Upper lobe of left lung (tissue), 6 donors: ENCODE data around the gene RNLS. TPM values are rescaled to one million over a fixed set of nuclear protein-coding genes. Genes with fewer than 3 reads are reported as not detected.
"Not testable (repeated sequence)": the region's sequence is repeated elsewhere in the genome, so short reads cannot be mapped to it uniquely, and the experiment has no call there.

Experiments
- ATAC-seq, 2 donors: fragments of 200-7000 bp; cut with Tn5 transposase; one replicate each; pipeline ENCODE4 v1.9.1; 2022; ENCODE audit warnings: mild to moderate bottlenecking in 2 of 2, moderate library complexity in 2 of 2; ENCODE audit not compliant: low FRiP score in 2 of 2
- DNase-seq, 2 donors: peaks; one replicate each; pipeline ENCODE4 v3.0.0-alpha.2; 2019 to 2020
- H3K27ac ChIP-seq, 4 donors: fragments of 200-600 bp; sonication (generic); one replicate each; pipeline ENCODE4 v1.5.1; 2016 to 2019
- H3K27me3 ChIP-seq, 4 donors: fragments of 200-600 bp; sonication (generic); one replicate each; pipeline ENCODE4 v1.5.1; 2017 to 2019
- H3K36me3 ChIP-seq, 4 donors: fragments of 200-600 bp; sonication (generic); one replicate each; pipeline ENCODE4 v1.5.1; 2016 to 2019
- H3K4me1 ChIP-seq, 4 donors: fragments of 200-600 bp; sonication (generic); one replicate each; pipeline ENCODE4 v1.5.1; 2018 to 2019
- H3K4me3 ChIP-seq, 4 donors: fragments of 200-600 bp; sonication (generic); one replicate each; pipeline ENCODE4 v1.5.1; 2017 to 2019; ENCODE audit warnings: mild to moderate bottlenecking in 2 of 4, moderate library complexity in 1 of 4
- H3K9me3 ChIP-seq, 4 donors: fragments of 200-600 bp; sonication (generic); one replicate each; pipeline ENCODE4 v1.5.1; 2018 to 2019
- CTCF ChIP-seq, 6 experiments: fragments of 450-650 bp in 4 of 6; fragments of 200-600 bp in 2 of 6; sonication (generic) in 2 of 6; IDR thresholded peaks; one replicate each; pipeline ENCODE4 v1.5.1; 2016 to 2019; ENCODE audit warnings: antibody characterized with exemption in 6 of 6
- EP300 ChIP-seq, 4 donors: sonication (generic); formaldehyde crosslinking; IDR thresholded peaks; one replicate each; pipeline ENCODE4 v1.5.1; 2017; ENCODE audit warnings: antibody characterized with exemption in 4 of 4, control low read depth in 2 of 4
- POLR2A ChIP-seq, 4 donors: fragments of 450-650 bp; IDR thresholded peaks; one replicate each; pipeline ENCODE4 v1.5.1; 2016 to 2017; ENCODE audit warnings: antibody characterized with exemption in 4 of 4, mild to moderate bottlenecking in 2 of 4
- POLR2AphosphoS5 ChIP-seq, 2 donors: sonication (generic); formaldehyde crosslinking; IDR thresholded peaks; one replicate each; pipeline ENCODE4 v1.5.1; 2017; ENCODE audit warnings: antibody characterized with exemption in 2 of 2
- WGBS, 2 donors: methylation state at CpG; one replicate each; pipeline ENCODE4 v1.1.5; 2017 to 2018; 5-methylcytosine and 5-hydroxymethylcytosine counted together
- total RNA-seq, 6 donors: library from RNA; depleted of rRNA in 4 of 6; stranded (reverse); fragments of >200 nt in 4 of 6; gene quantifications; one replicate each; pipeline versions ENCODE4 v1.1.0 to v1.2.1, GENCODE V29; 2016 to 2021
- donor health status: DM: no; HTN: no; CAD: no; lungs with moderate emphysema.
- donor health status: DM: no; HTN: yes; CAD: no; lungs with severe emphysema.

RNLS gene
- total RNA-seq, 6 donors from 2014 or later, result 5.0 to 27.1 (median 15.0) TPM

- H3K4me1 ChIP-seq, result peaks cover 0 to 3% (median 0%) of the 10 kb centered on the region in 4 donors
- no peak overlapping the region for H3K4me3 ChIP-seq
- ATAC-seq, result no peak
- H3K27me3 ChIP-seq, result no peaks in the 10 kb centered on the region
- TF ChIP-seq POLR2AphosphoS5 (IDR thresholded peaks at IDR 0.05) (no peak), CTCF (IDR thresholded peaks at IDR 0.05) (no peak), POLR2A (IDR thresholded peaks at IDR 0.05) (no peak), EP300 (IDR thresholded peaks at IDR 0.05) (no peak)
- no peak for DNase-seq
- 67 to 73% methylated on average over 4 of the region's 4 CpGs for WGBS, 2 donors
- H3K36me3 ChIP-seq, result no peaks in the 10 kb centered on the region
- H3K9me3 ChIP-seq, result no peaks in the 10 kb centered on the region
- no peak overlapping the region for H3K27ac ChIP-seq
Observed at GRCh38 chr10:88490231-88490980, 92.7 kb downstream of the RNLS start.

GRCh38 chr10:88489107-88489506, 94.0 kb downstream of the RNLS start:
- WGBS, 2 donors, result 45 to 65% methylated on average over 1 of the region's 1 CpG
- Histone ChIP-seq H3K27me3 (no peaks in the 10 kb centered on the region), H3K27ac (no peak overlapping the region), H3K9me3 (no peaks in the 10 kb centered on the region), H3K4me3 (no peak overlapping the region), H3K36me3 (no peaks in the 10 kb centered on the region), H3K4me1 (peaks cover 0 to 3% (median 0%) of the 10 kb centered on the region in 4 donors)
- TF ChIP-seq CTCF (IDR thresholded peaks at IDR 0.05), result no peak
- no peak for TF ChIP-seq POLR2A (IDR thresholded peaks at IDR 0.05)
- TF ChIP-seq POLR2AphosphoS5 (IDR thresholded peaks at IDR 0.05), result no peak
- TF ChIP-seq EP300 (IDR thresholded peaks at IDR 0.05), result no peak
- DNase-seq (no peak), ATAC-seq (no peak)

- ATAC-seq, H3K27ac ChIP-seq, DNase-seq, H3K4me3 ChIP-seq, H3K9me3 ChIP-seq, H3K27me3 ChIP-seq, H3K36me3 ChIP-seq, H3K4me1 ChIP-seq: not testable (repeated sequence)
- 98 to 100% methylated on average over 2 of the region's 2 CpGs for WGBS, 2 donors
Observed at GRCh38 chr10:88486816-88487215, 96.3 kb downstream of the RNLS start.

GRCh38 chr10:88482220-88482619, 100.9 kb downstream of the RNLS start:
- no peaks in the 10 kb centered on the region for H3K9me3 ChIP-seq
- no peak overlapping the region for H3K27ac ChIP-seq
- no peak overlapping the region for H3K4me3 ChIP-seq
- ATAC-seq (no peak), DNase-seq (no peak)
- no peaks in the 10 kb centered on the region for H3K36me3 ChIP-seq
- TF ChIP-seq POLR2A (IDR thresholded peaks at IDR 0.05) (no peak), EP300 (IDR thresholded peaks at IDR 0.05) (no peak), POLR2AphosphoS5 (IDR thresholded peaks at IDR 0.05) (no peak)
- H3K4me1 ChIP-seq, result no peaks in the 10 kb centered on the region
- WGBS, 2 donors, result 80 to 92% methylated on average over 2 of the region's 2 CpGs
- no peaks in the 10 kb centered on the region for H3K27me3 ChIP-seq

GRCh38 chr10:88478256-88478655, 104.9 kb downstream of the RNLS start:
- TF ChIP-seq CTCF (IDR thresholded peaks at IDR 0.05) (no peak), POLR2A (IDR thresholded peaks at IDR 0.05) (no peak), EP300 (IDR thresholded peaks at IDR 0.05) (no peak), POLR2AphosphoS5 (IDR thresholded peaks at IDR 0.05) (no peak)
- 94 to 98% methylated on average over 2 of the region's 2 CpGs for WGBS, 2 donors
- Histone ChIP-seq H3K36me3 (no peaks in the 10 kb centered on the region), H3K4me1 (peaks cover 0 to 15% (median 8%) of the 10 kb centered on the region in 4 donors), H3K27me3 (no peaks in the 10 kb centered on the region), H3K4me3 (no peak overlapping the region), H3K27ac (no peak overlapping the region), H3K9me3 (no peaks in the 10 kb centered on the region)
- DNase-seq (no peak), ATAC-seq (no peak)
